CD4-positive, alpha-beta T cell treated with Interleukin-1 beta for 1 hour (primary cell): ENCODE results near the gene EBPL.
A peak's percentile ranks its signal among the peaks of the same experiment; 100 is the strongest.
"Not testable (repeated sequence)": the region's sequence is repeated elsewhere in the genome, so short reads cannot be mapped to it uniquely, and the experiment has no call there.

Source experiments
- DNase-seq, 2 donors: peaks; one replicate each; pipeline ENCODE4 v3.0.0-alpha.2; 2020 to 2022

The EBPL gene

GRCh38 chr13:49690995-49691784 is at the start of gene EBPL:
TSS of gene EBPL (minus strand) at chr13:49691486. CDS start at chr13:49691424, 62 bp downstream.
- peak; percentile 84 to 87 for DNase-seq

DNA sequence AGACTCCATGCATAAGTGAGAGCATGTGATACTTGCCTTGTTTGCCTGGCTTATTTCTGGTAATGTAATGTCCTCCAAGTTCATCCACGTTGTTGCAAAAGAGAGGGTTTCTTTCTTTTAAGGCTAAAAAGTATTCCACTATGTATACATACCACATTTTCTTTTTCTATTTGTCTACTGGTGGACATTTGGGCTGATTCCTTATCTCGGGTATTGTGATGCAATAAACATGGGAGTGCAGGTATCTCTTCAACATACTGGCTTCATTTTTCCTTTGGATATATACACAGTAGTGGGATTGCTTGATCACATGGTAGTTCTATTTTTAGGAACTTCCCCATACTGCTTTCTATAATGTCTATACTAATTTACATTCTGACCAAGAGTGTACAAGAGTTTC is 49.6 kb upstream of the EBPL start:
- DNase-seq, result no peak

DNA sequence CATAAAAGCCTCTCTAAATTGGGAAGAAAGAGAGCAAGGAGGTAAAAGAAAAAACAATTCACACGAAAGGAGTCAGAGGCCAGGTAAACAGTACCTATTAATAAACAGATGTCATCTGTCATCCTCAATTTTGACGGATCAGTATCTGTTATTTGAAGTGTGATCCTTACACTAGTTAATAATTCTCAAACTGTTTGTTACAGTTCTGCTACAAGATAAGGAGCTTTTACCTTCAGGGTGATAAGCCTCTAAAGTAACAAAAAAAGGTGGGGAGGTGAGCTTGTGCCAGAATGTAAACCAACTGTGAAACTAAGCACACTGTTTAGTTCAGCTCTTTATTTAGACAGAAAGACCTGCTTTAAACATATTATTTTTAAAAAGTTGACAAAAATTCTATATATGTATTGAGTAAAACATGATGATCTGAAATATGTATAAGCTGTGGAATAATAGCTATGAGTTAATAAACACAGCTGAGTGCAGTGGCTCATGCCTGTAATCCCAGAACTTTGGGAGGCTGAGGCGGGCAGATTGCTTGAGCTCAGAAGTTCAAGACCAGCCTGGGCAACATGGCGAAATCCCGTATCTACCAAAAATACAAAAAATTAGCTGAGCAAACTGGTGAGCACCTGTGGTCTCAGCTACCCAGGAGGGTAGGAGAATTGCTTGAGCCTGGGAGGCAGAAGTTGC is 48.4 kb upstream of the EBPL start:
- no peak for DNase-seq

- no peak for DNase-seq
Measured at GRCh38 chr13:49733181-49733951, 42.1 kb upstream of the EBPL start.

DNA sequence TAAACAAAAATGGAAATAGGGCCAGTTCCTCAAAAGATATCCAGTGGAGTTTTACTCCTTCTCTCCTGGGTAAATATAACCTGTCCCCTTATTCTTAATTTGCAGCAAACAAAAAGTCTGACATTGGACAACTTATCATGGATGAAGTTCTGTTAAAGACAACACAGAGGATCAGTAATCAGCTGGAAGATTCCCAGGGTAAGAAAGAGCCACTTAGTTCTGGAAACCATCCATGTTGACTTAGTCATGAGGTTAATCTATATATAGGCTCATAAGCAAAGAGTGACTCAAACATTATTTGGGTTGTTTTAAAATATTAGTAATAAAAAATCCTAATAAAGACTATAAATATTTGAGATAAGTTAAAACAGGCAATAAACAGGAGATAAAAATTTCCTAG is 40.5 kb upstream of the EBPL start:
- DNase-seq, result no peak

DNA sequence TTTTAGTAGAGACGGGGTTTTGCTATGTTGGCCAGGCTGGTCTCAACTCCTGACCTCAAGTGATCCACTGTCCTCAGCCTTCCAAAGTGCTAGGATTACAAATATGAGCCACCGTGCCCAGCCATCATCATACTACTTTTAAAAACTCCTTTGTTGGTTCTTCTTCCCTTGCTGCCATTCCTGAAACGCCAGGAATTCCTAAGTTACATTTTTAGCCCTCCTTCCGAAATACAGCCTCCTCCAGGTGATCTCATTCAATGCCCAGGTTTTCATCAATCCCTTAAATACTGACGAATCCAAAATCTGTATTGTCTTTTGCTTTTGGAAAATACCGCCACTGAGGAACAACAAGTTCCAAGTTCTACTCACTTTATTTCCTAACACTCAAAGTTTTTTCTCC is 25.3 kb upstream of the EBPL start:
- DNase-seq, result no peak

DNA sequence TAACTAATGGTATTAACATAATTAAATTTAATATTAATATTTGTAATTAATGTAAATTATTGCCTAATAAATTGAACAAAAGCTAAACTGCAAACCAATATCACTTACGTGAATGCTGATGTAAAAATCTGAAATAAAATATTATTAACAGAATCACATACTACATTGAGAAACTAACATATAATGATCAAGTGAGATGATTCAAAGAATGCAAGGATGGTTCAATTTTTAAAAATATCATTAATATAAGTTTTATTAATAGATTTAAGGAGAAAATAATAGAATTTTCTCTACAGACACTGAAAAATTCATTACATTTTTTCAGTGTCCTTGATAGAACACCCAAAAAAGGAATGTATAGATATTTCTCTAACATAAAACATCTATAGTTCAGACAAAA is 23.5 kb upstream of the EBPL start:
- DNase-seq, result no peak

- no peak for DNase-seq
Measured at GRCh38 chr13:49711218-49711863, 20.1 kb upstream of the EBPL start.

DNA sequence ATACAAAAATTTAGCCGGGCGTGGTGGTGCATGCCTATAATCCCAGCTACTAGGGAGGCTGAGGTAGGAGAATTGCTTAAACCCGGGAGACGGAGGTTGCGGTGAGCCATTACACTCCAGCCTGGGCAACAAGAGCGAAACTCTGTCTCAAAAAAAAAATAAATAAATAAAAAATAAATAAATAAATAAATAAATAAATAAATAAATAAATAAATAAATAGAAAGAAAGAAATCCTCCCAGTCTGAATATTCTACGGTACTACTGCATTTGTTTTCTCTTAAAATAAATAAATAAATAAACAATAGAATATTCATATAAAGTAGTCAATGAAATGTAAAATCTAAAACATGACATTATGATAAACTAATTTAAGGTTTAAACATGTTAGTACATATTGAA is 13.0 kb upstream of the EBPL start:
- DNase-seq, result not testable (repeated sequence)

- DNase-seq, result no peak
Measured at GRCh38 chr13:49701491-49701890, 10.2 kb upstream of the EBPL start.

DNA sequence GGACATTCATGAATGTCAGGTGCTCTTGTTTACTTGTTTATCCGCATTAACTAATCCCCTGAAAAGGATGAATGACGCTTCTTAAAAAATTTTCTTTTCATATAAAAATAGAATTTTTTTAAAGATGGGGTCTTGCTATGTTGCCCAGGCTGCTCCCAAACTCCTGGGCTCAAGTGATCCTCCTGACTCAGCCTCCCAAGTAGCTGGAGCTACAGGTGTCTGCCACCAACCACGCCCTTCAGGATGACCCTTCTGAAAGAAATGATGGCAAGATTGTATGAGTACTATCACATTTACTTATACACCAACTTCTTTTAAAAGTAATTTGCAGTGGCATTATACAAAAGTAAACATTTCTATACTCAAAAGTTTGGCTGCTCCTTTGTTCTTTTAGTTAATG is 6.2 kb upstream of the EBPL start:
- no peak for DNase-seq

GRCh38 chr13:49694446-49694845 is 3.2 kb upstream of the EBPL start:
- no peak for DNase-seq

DNA sequence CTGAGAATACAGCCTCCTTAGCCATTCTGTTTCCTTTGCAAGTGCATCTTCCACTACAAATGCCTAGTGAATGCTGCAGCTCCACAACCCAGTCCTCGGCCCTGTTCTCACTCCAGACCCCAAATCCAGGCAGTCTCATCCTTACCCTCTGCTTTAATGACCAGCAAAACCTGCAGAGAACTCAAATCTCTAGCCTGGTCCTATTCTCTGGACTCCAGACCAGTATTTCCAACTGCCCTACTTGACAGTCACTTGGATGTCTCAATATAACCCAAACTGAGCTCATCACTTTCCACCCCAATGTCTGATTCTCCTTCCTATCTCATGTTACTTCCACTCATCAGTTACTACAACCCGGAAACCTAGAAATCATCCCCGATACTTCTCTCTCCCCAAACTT is 2.6 kb upstream of the EBPL start:
- DNase-seq, result no peak

DNA sequence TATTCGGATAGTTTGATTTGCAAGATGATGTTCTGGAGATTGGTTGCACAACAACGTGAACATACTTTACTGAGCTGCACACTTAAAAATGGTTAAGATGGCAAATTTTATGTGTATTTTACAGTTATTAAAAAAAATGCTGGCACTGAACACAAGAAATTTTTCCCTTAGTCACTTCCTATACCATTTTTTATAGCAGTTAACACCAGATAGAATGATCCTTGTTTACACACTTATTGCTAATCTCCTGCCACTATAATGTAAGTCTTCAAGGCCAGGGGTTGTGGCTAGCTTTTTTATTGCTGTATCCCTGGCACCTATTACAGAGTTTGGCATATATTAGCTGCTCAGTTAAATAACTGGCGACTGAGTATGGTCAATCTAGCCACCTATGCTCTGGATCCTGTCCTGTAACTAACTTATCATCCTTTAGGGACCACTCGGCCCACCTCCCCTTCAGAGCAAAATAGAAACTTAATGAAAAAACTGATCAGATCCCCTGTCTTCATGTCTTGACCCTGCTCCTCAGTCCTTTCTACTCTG is 2.0 kb upstream of the EBPL start:
- no peak for DNase-seq

DNA sequence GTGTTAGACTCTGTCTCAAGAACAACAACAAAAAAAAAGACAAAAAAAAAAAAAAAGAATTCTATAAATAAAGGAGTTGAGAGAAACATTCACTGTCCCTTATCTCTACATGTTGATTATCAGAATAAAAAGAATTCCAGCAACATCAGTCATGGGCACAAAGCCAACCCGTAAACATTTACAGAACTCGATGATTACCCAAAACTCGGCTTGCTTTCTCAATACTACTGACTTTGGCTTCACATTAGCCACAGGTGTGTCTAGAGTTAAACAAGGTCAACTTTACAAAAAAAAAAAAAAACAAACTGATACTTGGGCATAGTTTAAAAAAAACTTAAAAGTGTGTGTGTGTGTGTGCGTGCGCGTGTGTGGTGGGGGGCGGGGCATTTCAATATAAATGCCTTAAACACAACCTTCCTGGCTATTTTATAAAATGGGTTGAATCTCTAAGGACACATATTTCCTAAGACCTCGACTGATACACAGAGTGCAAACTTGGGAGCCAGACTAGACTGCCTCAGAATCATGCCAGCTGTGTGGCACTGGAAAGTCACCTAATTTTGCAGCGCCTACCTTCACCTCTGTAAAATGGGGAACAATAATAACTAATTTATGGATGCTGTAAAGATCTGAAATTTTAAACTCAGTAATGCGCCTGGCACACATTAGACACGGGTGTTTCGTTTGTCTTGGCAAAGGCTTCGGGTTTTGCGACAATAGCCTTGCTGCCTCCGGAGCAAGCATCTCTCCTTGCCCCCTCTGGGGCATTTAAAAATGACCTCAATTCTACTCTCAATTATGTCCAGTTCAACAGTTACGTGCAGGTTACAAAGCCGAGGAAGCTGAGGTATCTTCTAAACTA is 922 bp downstream of the EBPL start:
- no peak for DNase-seq

DNA sequence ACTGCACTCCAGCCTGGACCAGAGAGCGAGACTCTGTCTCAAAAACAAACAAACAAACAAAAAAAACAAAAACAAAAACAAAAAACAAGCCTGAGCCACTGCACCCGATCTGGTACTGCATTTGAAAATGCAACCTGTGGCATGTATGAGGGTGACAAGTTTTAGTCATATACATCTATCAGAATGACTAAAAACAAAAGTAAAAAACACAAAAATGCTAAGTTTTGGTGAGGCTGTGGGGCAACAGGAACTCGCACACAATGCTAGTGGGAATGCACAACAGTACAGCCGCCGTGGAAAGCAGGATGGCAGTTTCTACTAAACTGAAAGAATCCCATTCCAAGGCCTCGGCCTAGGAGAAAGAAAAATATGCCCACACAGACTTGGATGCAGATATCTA is 7.8 kb downstream of the EBPL start:
- DNase-seq, result no peak

DNA sequence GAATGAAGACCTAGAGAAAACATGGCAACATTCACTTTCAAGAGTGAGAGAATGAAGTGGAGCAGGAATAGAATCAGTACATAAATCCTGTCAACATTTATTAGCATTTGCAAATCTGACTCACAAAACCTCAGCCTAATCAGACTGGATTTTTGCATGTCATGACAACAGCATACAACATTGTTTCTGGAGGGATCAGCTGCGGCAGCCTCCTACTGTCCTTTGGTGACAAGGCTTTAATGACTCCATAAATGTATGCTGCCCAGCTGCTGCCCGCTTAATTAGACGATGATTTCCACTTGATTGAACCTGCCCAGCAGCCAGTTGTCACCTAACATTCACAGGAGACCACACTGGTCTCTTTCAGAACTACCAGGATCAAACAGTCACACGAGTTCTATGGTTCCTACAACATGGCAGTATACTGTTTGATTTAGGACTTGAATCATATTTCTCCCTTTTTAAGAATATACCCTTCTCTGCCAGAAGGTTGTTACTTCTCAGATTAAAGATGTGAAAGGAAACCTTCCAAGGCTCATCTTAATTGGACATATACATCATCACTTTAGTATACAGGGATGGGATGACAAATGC is 9.3 kb downstream of the EBPL start:
- no peak for DNase-seq

- peak in 1 of 2 donors; percentile 12 for DNase-seq
Measured at GRCh38 chr13:49679246-49679645, 12.0 kb downstream of the EBPL start.

GRCh38 chr13:49678191-49678914 is 12.9 kb downstream of the EBPL start:
- no peak for DNase-seq

GRCh38 chr13:49676581-49677298 is 14.5 kb downstream of the EBPL start:
- no peak for DNase-seq
